Endothelial cell (in vitro differentiated cells): ENCODE results near the gene CMTM7. TPM values are rescaled to one million over a fixed set of nuclear protein-coding genes. Genes with fewer than 3 reads are reported as not detected.
A peak's percentile ranks its signal among the peaks of the same experiment; 100 is the strongest.

ENCODE experiments used
- DNase-seq: peaks from one replicate; pipeline ENCODE4 v3.0.0; 2021; ENCODE audit warnings: low spot score
- H3K27ac Mint-ChIP-seq: one replicate; pipeline ENCODE4 v1.8.0; 2021; ENCODE audit warnings: mixed read lengths, inconsistent platforms; ENCODE audit not compliant: unreplicated experiment
- H3K27me3 Mint-ChIP-seq: one replicate; pipeline ENCODE4 v1.8.0; 2021; ENCODE audit warnings: mild to moderate bottlenecking, moderate library complexity, mixed read lengths, inconsistent platforms; ENCODE audit not compliant: unreplicated experiment
- H3K36me3 Mint-ChIP-seq: one replicate; pipeline ENCODE4 v1.8.0; 2021; ENCODE audit warnings: mild to moderate bottlenecking, low read depth, mixed read lengths, inconsistent platforms; ENCODE audit not compliant: unreplicated experiment
- H3K4me1 Mint-ChIP-seq: one replicate; pipeline ENCODE4 v1.8.0; 2021; ENCODE audit warnings: mild to moderate bottlenecking, mixed read lengths, inconsistent platforms; ENCODE audit not compliant: unreplicated experiment
- H3K4me3 Mint-ChIP-seq: one replicate; pipeline ENCODE4 v1.8.0; 2021; ENCODE audit warnings: mild to moderate bottlenecking, mixed read lengths, inconsistent platforms; ENCODE audit not compliant: unreplicated experiment
- H3K9me3 Mint-ChIP-seq: one replicate; pipeline ENCODE4 v1.8.0; 2021; ENCODE audit warnings: mixed read lengths, inconsistent platforms; ENCODE audit not compliant: unreplicated experiment
- total RNA-seq: library from RNA; stranded (reverse); fragmentation: NEBNext Ultra II Directional; extraction: Animal tissue kit (Norgen Biotek cat#: 25700); gene quantifications from one replicate; pipeline ENCODE4 v1.2.1, GENCODE V29; 2021; ENCODE audit not compliant: unreplicated experiment
- TF ChIP-seq, protein P1 (sequence below): fragments of 200-600 bp; sonication (generic); IDR thresholded peaks from one replicate; pipeline ENCODE4 v1.5.0; 2021; ENCODE audit warnings: antibody characterized with exemption; ENCODE audit not compliant: unreplicated experiment

Gene CMTM7
- total RNA-seq, 1 donor from 2014 or later, result 54.4 TPM

- peaks cover 26% of the 10 kb centered on the region for H3K36me3 Mint-ChIP-seq
- TF ChIP-seq, protein P1, sequence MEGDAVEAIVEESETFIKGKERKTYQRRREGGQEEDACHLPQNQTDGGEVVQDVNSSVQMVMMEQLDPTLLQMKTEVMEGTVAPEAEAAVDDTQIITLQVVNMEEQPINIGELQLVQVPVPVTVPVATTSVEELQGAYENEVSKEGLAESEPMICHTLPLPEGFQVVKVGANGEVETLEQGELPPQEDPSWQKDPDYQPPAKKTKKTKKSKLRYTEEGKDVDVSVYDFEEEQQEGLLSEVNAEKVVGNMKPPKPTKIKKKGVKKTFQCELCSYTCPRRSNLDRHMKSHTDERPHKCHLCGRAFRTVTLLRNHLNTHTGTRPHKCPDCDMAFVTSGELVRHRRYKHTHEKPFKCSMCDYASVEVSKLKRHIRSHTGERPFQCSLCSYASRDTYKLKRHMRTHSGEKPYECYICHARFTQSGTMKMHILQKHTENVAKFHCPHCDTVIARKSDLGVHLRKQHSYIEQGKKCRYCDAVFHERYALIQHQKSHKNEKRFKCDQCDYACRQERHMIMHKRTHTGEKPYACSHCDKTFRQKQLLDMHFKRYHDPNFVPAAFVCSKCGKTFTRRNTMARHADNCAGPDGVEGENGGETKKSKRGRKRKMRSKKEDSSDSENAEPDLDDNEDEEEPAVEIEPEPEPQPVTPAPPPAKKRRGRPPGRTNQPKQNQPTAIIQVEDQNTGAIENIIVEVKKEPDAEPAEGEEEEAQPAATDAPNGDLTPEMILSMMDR, result no peak
- no peak overlapping the region for H3K4me3 Mint-ChIP-seq
- H3K27ac Mint-ChIP-seq, result peak overlapping the region; percentile 92
- no peaks in the 10 kb centered on the region for H3K9me3 Mint-ChIP-seq
- no peak for DNase-seq
- peaks cover 7% of the 10 kb centered on the region for H3K27me3 Mint-ChIP-seq
- peaks cover 39% of the 10 kb centered on the region for H3K4me1 Mint-ChIP-seq
Observed at GRCh38 chr3:32448686-32449474, 57.2 kb downstream of the CMTM7 start.

GRCh38 chr3:32449691-32450090 is 58.0 kb downstream of the CMTM7 start:
- Mint-ChIP-seq H3K27ac (no peak overlapping the region), H3K4me1 (peaks cover 45% of the 10 kb centered on the region)

DNA sequence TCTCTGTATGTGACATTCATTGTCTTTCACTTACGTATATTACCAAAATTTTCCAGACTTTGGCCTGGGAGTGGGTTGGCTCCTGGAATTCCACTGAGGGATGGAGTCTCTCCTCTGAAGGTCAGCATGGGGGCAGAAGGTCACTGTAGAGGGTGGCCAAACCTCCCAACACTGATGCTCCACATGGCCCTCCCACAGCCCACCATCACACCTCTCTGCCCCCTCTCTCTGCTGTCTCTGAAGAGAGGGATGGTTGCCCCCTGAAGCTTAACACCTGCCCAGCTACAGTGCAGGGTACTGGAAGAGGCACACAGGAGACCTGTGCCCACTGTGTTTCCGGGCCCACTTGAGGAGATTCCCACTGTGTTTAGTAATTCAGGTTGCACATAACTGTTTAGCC is 58.8 kb downstream of the CMTM7 start:
- no peak for DNase-seq
- Mint-ChIP-seq H3K4me1 (peaks cover 49% of the 10 kb centered on the region), H3K27me3 (peaks cover 7% of the 10 kb centered on the region), H3K27ac (no peak overlapping the region), H3K36me3 (peaks cover 35% of the 10 kb centered on the region), H3K9me3 (no peaks in the 10 kb centered on the region), H3K4me3 (no peak overlapping the region)
- TF ChIP-seq, protein P1, result no peak

More at GRCh38 chr3:32449691-32450090, 58.0 kb downstream of the CMTM7 start:
- Mint-ChIP-seq H3K9me3 (no peaks in the 10 kb centered on the region), H3K27me3 (peaks cover 7% of the 10 kb centered on the region), H3K4me3 (no peak overlapping the region), H3K36me3 (peaks cover 31% of the 10 kb centered on the region)
- DNase-seq, result no peak
- TF ChIP-seq, protein P1, result no peak

GRCh38 chr3:32450992-32451659 is 59.5 kb downstream of the CMTM7 start:
- TF ChIP-seq, protein P1, result no peak
- Mint-ChIP-seq H3K4me1 (peaks cover 49% of the 10 kb centered on the region), H3K36me3 (peaks cover 35% of the 10 kb centered on the region), H3K27ac (no peak overlapping the region), H3K9me3 (no peaks in the 10 kb centered on the region), H3K4me3 (no peak overlapping the region), H3K27me3 (peaks cover 9% of the 10 kb centered on the region)
- no peak for DNase-seq

- DNase-seq, result no peak
- H3K36me3 Mint-ChIP-seq, result peaks cover 35% of the 10 kb centered on the region
- H3K27ac Mint-ChIP-seq, result no peak overlapping the region
- TF ChIP-seq, protein P1, result no peak
- H3K4me1 Mint-ChIP-seq, result peaks cover 42% of the 10 kb centered on the region
- no peak overlapping the region for H3K4me3 Mint-ChIP-seq
- peaks cover 9% of the 10 kb centered on the region for H3K27me3 Mint-ChIP-seq
- H3K9me3 Mint-ChIP-seq, result no peaks in the 10 kb centered on the region
Observed at GRCh38 chr3:32452009-32452408, 60.4 kb downstream of the CMTM7 start.
